WTC11 (cell line): ENCODE measurements around the gene MTMR2. TPM values are rescaled to one million over a fixed set of nuclear protein-coding genes. Genes with fewer than 3 reads are reported as not detected.
"Not testable (repeated sequence)": the region's sequence is repeated elsewhere in the genome, so short reads cannot be mapped to it uniquely, and the experiment has no call there.

Experiments used
- ATAC-seq: fragments of 200-7000 bp; cut with Tn5 transposase; 2 replicates; pipeline ENCODE4 v1.10.0; 2021; ENCODE audit warnings: mild to moderate bottlenecking, moderate library complexity
- CTCF ChIA-PET: fragments of 300-600 bp; sonication (Branson Sonifier 250); formaldehyde crosslinking; loops from one replicate; lab custom pipeline; 2021; ENCODE audit warnings: antibody characterized with exemption; lab: Charles Lee
- POLR2A ChIA-PET: fragments of 350-600 bp; sonication (Branson Sonifier 250); formaldehyde crosslinking; loops from one replicate; lab custom pipeline; 2021; ENCODE audit warnings: antibody characterized with exemption; lab: Charles Lee
- DNase-seq: peaks from one replicate; pipeline ENCODE4 v3.0.0; 2021; ENCODE audit warnings: low spot score
- H3K27ac Mint-ChIP-seq: 2 replicates; pipeline ENCODE4 v1.8.0; 2021; ENCODE audit warnings: mixed read lengths
- H3K27me3 Mint-ChIP-seq: 2 replicates; pipeline ENCODE4 v1.8.0; 2021; ENCODE audit warnings: low read depth, mild to moderate bottlenecking, moderate library complexity, mixed read lengths
- H3K36me3 Mint-ChIP-seq: 2 replicates; pipeline ENCODE4 v1.8.0; 2021; ENCODE audit warnings: mixed read lengths
- H3K4me1 Mint-ChIP-seq: 2 replicates; pipeline ENCODE4 v1.8.0; 2022; ENCODE audit warnings: mixed read lengths
- H3K4me3 Mint-ChIP-seq: 2 replicates; pipeline ENCODE4 v1.8.0; 2021; ENCODE audit warnings: mild to moderate bottlenecking, moderate library complexity, mixed read lengths
- H3K9me3 Mint-ChIP-seq: 2 replicates; pipeline ENCODE4 v1.8.0; 2021; ENCODE audit warnings: mixed read lengths
- ATF3 ChIP-seq: sonication (generic); formaldehyde crosslinking; conservative IDR thresholded peaks from 2 replicates; pipeline ENCODE4 v1.8.1; 2022; ENCODE audit warnings: mild to moderate bottlenecking, missing genetic modification reagents
- ATF6 ChIP-seq: sonication (generic); formaldehyde crosslinking; IDR thresholded peaks from 2 replicates; pipeline ENCODE4 v1.8.1; 2023; ENCODE audit warnings: mild to moderate bottlenecking, missing genetic modification reagents
- CREM ChIP-seq: sonication (generic); formaldehyde crosslinking; IDR thresholded peaks from 2 replicates; pipeline ENCODE4 v1.8.1; 2022; ENCODE audit warnings: mild to moderate bottlenecking, missing genetic modification reagents, moderate library complexity
- E2F1 ChIP-seq: sonication (generic); formaldehyde crosslinking; IDR thresholded peaks from 2 replicates; pipeline ENCODE4 v1.8.0; 2022; ENCODE audit warnings: mild to moderate bottlenecking, missing genetic modification reagents
- ESRRA ChIP-seq: sonication (generic); formaldehyde crosslinking; IDR thresholded peaks from 2 replicates; pipeline ENCODE4 v1.8.1; 2022; ENCODE audit warnings: mild to moderate bottlenecking, missing genetic modification reagents, borderline replicate concordance
- FOXJ3 ChIP-seq: sonication (generic); formaldehyde crosslinking; IDR thresholded peaks from 2 replicates; pipeline ENCODE4 v1.9.0; 2021; ENCODE audit warnings: missing genetic modification reagents, mild to moderate bottlenecking, borderline replicate concordance
- GRHL2 ChIP-seq: fragments of 250-450 bp; sonication (Bioruptor Pico); IDR thresholded peaks from 2 replicates; pipeline ENCODE4 v1.8.0; 2022; ENCODE audit warnings: mild to moderate bottlenecking, moderate library complexity; ENCODE audit not compliant: insufficient replicate concordance, severe bottlenecking
- HMGXB4 ChIP-seq: sonication (generic); formaldehyde crosslinking; IDR thresholded peaks from 2 replicates; pipeline ENCODE4 v1.8.1; 2023; ENCODE audit warnings: mild to moderate bottlenecking, moderate library complexity, missing genetic modification reagents
- JAZF1 ChIP-seq: fragments of 250-450 bp; sonication (Bioruptor Pico); IDR thresholded peaks from 2 replicates; pipeline ENCODE4 v1.9.0; 2021; ENCODE audit warnings: moderate library complexity, mild to moderate bottlenecking, inconsistent platforms
- KAT7 ChIP-seq: sonication (generic); formaldehyde crosslinking; IDR thresholded peaks from 2 replicates; pipeline ENCODE4 v1.8.1; 2023; ENCODE audit warnings: missing genetic modification reagents, mild to moderate bottlenecking, borderline replicate concordance
- NR2C2 ChIP-seq: sonication (generic); formaldehyde crosslinking; IDR thresholded peaks from 2 replicates; pipeline ENCODE4 v1.8.0; 2022; ENCODE audit warnings: mild to moderate bottlenecking, missing genetic modification reagents
- PRDM15 ChIP-seq: sonication (generic); formaldehyde crosslinking; IDR thresholded peaks from 2 replicates; pipeline ENCODE4 v1.8.0; 2022; ENCODE audit warnings: missing genetic modification reagents
- TCF7 ChIP-seq: sonication (generic); formaldehyde crosslinking; IDR thresholded peaks from 2 replicates; pipeline ENCODE4 v1.8.0; 2022; ENCODE audit warnings: mild to moderate bottlenecking, low read depth, missing genetic modification reagents, moderate library complexity
- TP53 ChIP-seq: sonication (generic); formaldehyde crosslinking; IDR thresholded peaks from 2 replicates; pipeline ENCODE4 v1.8.1; 2023; ENCODE audit warnings: mild to moderate bottlenecking, missing genetic modification reagents
- ZBTB43 ChIP-seq: sonication (generic); formaldehyde crosslinking; IDR thresholded peaks from 2 replicates; pipeline ENCODE4 v1.8.1; 2023; ENCODE audit warnings: mild to moderate bottlenecking, missing genetic modification reagents
- ZNF219 ChIP-seq: sonication (generic); formaldehyde crosslinking; IDR thresholded peaks from 2 replicates; pipeline ENCODE4 v1.8.0; 2023; ENCODE audit warnings: missing genetic modification reagents, mild to moderate bottlenecking, borderline replicate concordance
- ZNF232 ChIP-seq: sonication (generic); formaldehyde crosslinking; IDR thresholded peaks from 2 replicates; pipeline ENCODE4 v1.8.0; 2022; ENCODE audit warnings: mild to moderate bottlenecking, missing genetic modification reagents
- ZNF281 ChIP-seq: sonication (generic); formaldehyde crosslinking; IDR thresholded peaks from 2 replicates; pipeline ENCODE4 v1.8.0; 2023; ENCODE audit warnings: mild to moderate bottlenecking, missing genetic modification reagents
- ZNF396 ChIP-seq: fragments of 250-450 bp; sonication (Bioruptor Pico); IDR thresholded peaks from 2 replicates; pipeline ENCODE4 v1.8.0; 2021; ENCODE audit warnings: mild to moderate bottlenecking, moderate library complexity, borderline replicate concordance
- total RNA-seq: library from RNA; stranded (reverse); gene quantifications from 3 replicates; pipeline ENCODE4 v1.2.3, GENCODE V29; 2021

The MTMR2 gene
- total RNA-seq, 1 experiment from 2014 or later = 45.6 TPM

- H3K27ac Mint-ChIP-seq = no peak overlapping the region
- no peak for ATAC-seq
- H3K4me3 Mint-ChIP-seq = no peak overlapping the region
- no peak for DNase-seq
- TF ChIP-seq ATF3 (CRISPR knock-in tag) (no peak), ATF6 (CRISPR knock-in tag) (no peak), E2F1 (CRISPR knock-in tag) (no peak), CREM (CRISPR knock-in tag) (no peak), NR2C2 (CRISPR knock-in tag) (no peak), TCF7 (CRISPR knock-in tag) (no peak), PRDM15 (CRISPR knock-in tag) (no peak), ZNF281 (CRISPR knock-in tag) (no peak), JAZF1 (CRISPR knock-in tag) (no peak), FOXJ3 (CRISPR knock-in tag) (no peak), GRHL2 (CRISPR knock-in tag) (no peak), TP53 (CRISPR knock-in tag) (no peak), ZNF232 (CRISPR knock-in tag) (no peak), ZNF396 (no peak), HMGXB4 (CRISPR knock-in tag) (no peak), ZNF219 (CRISPR knock-in tag) (no peak), ZBTB43 (no peak), ESRRA (no peak), KAT7 (CRISPR knock-in tag) (no peak)
- no peaks in the 10 kb centered on the region for H3K4me1 Mint-ChIP-seq
- CTCF ChIA-PET = interaction anchor here (0.7 kb wide), 1 partner anchor 156 kb away, joined by 4 read pairs; no protein-coding TSS in a partner anchor
- H3K9me3 Mint-ChIP-seq = peaks cover 43% of the 10 kb centered on the region
- H3K27me3 Mint-ChIP-seq = peaks cover 4% of the 10 kb centered on the region
- POLR2A ChIA-PET = no interaction called here
- peaks cover 33% of the 10 kb centered on the region for H3K36me3 Mint-ChIP-seq
These were observed 46.6 kb downstream of the MTMR2 start for GRCh38 chr11:95877291-95877690.

GRCh38 chr11:95870877-95871276, 53.0 kb downstream of the MTMR2 start:
- not testable (repeated sequence) for H3K27ac Mint-ChIP-seq

More at GRCh38 chr11:95870877-95871276, 53.0 kb downstream of the MTMR2 start:
- DNase-seq, CTCF ChIA-PET, H3K4me3 Mint-ChIP-seq, H3K36me3 Mint-ChIP-seq, H3K27me3 Mint-ChIP-seq, ATAC-seq, H3K4me1 Mint-ChIP-seq, POLR2A ChIA-PET: not testable (repeated sequence)
- peaks cover 19% of the 10 kb centered on the region for H3K9me3 Mint-ChIP-seq
